Osteoblast (primary cell): ENCODE results near the gene TCERG1L. TPM values are rescaled to one million over a fixed set of nuclear protein-coding genes. Genes with fewer than 3 reads are reported as not detected.
A peak's percentile ranks its signal among the peaks of the same experiment; 100 is the strongest.

Experiments
- DNase-seq: peaks from one replicate; pipeline ENCODE4 v3.0.0; 2011; ENCODE audit warnings: low spot score, mixed read lengths; ENCODE audit not compliant: insufficient read length; ENCODE audit errors: missing footprints
- H2AFZ ChIP-seq: 2 replicates; pipeline ENCODE4 v1.6.0; 2011; ENCODE audit warnings: mild to moderate bottlenecking, low read length
- H3K27ac ChIP-seq: 2 replicates; pipeline ENCODE4 v1.5.1; 2011; ENCODE audit warnings: mild to moderate bottlenecking, low read depth, low read length, moderate library complexity
- H3K27me3 ChIP-seq: 2 replicates; pipeline ENCODE4 v1.6.0; 2012; ENCODE audit warnings: mild to moderate bottlenecking, control low read depth, inconsistent platforms, low read length, moderate library complexity; ENCODE audit not compliant: insufficient read depth
- H3K36me3 ChIP-seq: 2 replicates; pipeline ENCODE4 v1.5.1; 2011; ENCODE audit warnings: mild to moderate bottlenecking, low read length, control low read depth, moderate library complexity; ENCODE audit not compliant: insufficient read depth
- H3K4me1 ChIP-seq: 2 replicates; pipeline ENCODE4 v1.5.1; 2011; ENCODE audit warnings: mild to moderate bottlenecking, low read length, control low read depth, moderate library complexity; ENCODE audit not compliant: insufficient read depth
- H3K4me2 ChIP-seq: 2 replicates; pipeline ENCODE4 v1.6.0; 2011; ENCODE audit warnings: mild to moderate bottlenecking, low read length; ENCODE audit not compliant: insufficient read depth
- H3K4me3 ChIP-seq: fragments of 200-600 bp; sonication (generic); 3 replicates; pipeline ENCODE4 v1.5.1; 2012; ENCODE audit warnings: mild to moderate bottlenecking, low read length, inconsistent platforms; ENCODE audit not compliant: insufficient read depth
- H3K79me2 ChIP-seq: 2 replicates; pipeline ENCODE4 v1.6.0; 2012; ENCODE audit warnings: mild to moderate bottlenecking, low read length, control low read depth, inconsistent platforms; ENCODE audit not compliant: insufficient read depth
- H3K9me3 ChIP-seq: 2 replicates; pipeline ENCODE4 v1.5.1; 2011; ENCODE audit warnings: low read depth, low read length, control low read depth
- H4K20me1 ChIP-seq: 2 replicates; pipeline ENCODE4 v1.6.0; 2012; ENCODE audit warnings: mild to moderate bottlenecking, low read length, control low read depth; ENCODE audit not compliant: insufficient read depth
- CTCF ChIP-seq: IDR thresholded peaks from 2 replicates; pipeline ENCODE4 v1.5.1; 2011; ENCODE audit warnings: mild to moderate bottlenecking, low read depth, low read length, moderate library complexity; ENCODE audit errors: extremely low read depth
- total RNA-seq: library from RNA; depleted of rRNA; stranded (reverse); fragments of >200 nt; gene quantifications from 2 replicates; pipeline ENCODE4 v1.2.3, GENCODE V29; 2012

Gene TCERG1L
- total RNA-seq, 1 donor, result under 0.01 TPM

DNA sequence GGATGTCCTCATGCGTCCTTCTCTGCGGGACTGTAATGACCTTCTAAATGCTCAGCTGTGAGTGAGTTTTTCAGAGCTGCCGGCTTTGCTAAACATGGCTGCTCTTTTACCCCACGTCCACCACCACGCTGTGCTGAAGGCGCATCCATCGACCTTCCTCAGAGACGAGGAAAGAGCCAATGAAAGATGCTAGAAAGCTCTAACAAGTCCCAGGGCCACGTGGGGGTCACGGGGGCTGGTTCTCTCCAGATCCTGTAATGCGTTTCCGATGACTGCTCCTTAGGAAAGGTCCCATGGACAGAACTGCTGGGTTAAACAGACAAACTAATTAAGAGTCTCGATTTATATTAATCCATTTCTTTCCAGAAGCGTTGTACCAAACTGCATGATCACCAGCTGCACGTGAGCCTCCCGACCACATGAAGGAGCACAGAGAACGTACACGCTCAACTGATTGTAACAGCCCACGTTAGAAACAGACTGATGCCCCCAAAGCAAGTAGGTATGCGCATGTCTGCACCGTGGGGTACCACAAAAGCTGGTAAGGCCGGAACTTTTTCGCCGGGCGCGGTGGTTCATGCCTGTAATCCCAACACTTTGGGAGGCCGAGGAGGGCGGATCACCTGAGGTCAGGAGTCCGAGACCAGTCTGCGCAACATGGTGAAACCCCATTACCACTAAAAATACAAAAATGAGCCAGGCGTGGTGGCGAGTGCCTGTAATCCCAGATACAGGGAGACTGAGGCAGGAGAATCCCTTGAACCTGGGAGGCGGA is 109.6 kb downstream of the TCERG1L start:
- DNase-seq, result peak; percentile 52
- Histone ChIP-seq H3K36me3 (no peaks in the 10 kb centered on the region), H3K4me2 (no peak overlapping the region), H3K27ac (no peak overlapping the region), H3K4me1 (no peaks in the 10 kb centered on the region), H3K79me2 (no peaks in the 10 kb centered on the region), H3K9me3 (no peaks in the 10 kb centered on the region), H3K27me3 (no peaks in the 10 kb centered on the region), H4K20me1 (no peaks in the 10 kb centered on the region), H2AFZ (no peak overlapping the region), H3K4me3 (no peak overlapping the region)
- TF ChIP-seq CTCF, result no peak

GRCh38 chr10:131200856-131201470 is 110.6 kb downstream of the TCERG1L start:
- no peak overlapping the region for H3K4me2 ChIP-seq
- H3K79me2 ChIP-seq, result no peaks in the 10 kb centered on the region
- no peak for TF ChIP-seq CTCF
- H3K9me3 ChIP-seq, result no peaks in the 10 kb centered on the region
- H3K27me3 ChIP-seq, result no peaks in the 10 kb centered on the region
- no peak overlapping the region for H2AFZ ChIP-seq
- DNase-seq, result no peak
- no peak overlapping the region for H3K4me3 ChIP-seq
- H4K20me1 ChIP-seq, result no peaks in the 10 kb centered on the region
- H3K4me1 ChIP-seq, result no peaks in the 10 kb centered on the region
- H3K27ac ChIP-seq, result no peak overlapping the region
- H3K36me3 ChIP-seq, result no peaks in the 10 kb centered on the region

DNA sequence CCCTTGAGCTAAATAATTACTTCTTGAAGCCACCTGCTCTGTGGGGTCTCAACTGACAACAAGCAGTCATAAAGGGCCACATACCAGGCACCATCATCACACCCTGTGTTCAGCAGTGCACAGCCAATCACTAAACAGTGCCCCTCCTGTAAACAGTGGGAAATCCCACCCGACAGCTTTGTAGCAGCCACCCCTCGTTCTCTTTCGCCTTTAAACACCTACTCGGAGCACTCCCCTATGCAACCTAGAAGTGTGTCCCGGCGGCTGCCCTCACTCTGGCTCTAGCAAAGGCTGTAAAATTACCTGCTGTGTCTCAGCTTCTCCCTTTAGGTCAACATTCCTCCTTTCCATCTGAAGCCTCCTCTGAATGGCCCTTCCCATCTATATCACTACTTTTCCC is 111.9 kb downstream of the TCERG1L start:
- H3K27ac ChIP-seq, result no peak overlapping the region
- H3K9me3 ChIP-seq, result no peaks in the 10 kb centered on the region
- no peaks in the 10 kb centered on the region for H3K36me3 ChIP-seq
- H3K4me2 ChIP-seq, result no peak overlapping the region
- H3K27me3 ChIP-seq, result no peaks in the 10 kb centered on the region
- no peak for TF ChIP-seq CTCF
- H2AFZ ChIP-seq, result no peak overlapping the region
- no peaks in the 10 kb centered on the region for H3K4me1 ChIP-seq
- H4K20me1 ChIP-seq, result no peaks in the 10 kb centered on the region
- no peaks in the 10 kb centered on the region for H3K79me2 ChIP-seq
- no peak for DNase-seq
- H3K4me3 ChIP-seq, result no peak overlapping the region

- Histone ChIP-seq H2AFZ (no peak overlapping the region), H3K79me2 (no peaks in the 10 kb centered on the region), H3K4me3 (no peak overlapping the region), H3K9me3 (no peaks in the 10 kb centered on the region), H3K36me3 (no peaks in the 10 kb centered on the region), H3K27me3 (no peaks in the 10 kb centered on the region), H3K4me2 (no peak overlapping the region), H3K4me1 (no peaks in the 10 kb centered on the region), H3K27ac (no peak overlapping the region), H4K20me1 (no peaks in the 10 kb centered on the region)
- no peak for DNase-seq
- TF ChIP-seq CTCF, result no peak
These were observed 112.7 kb downstream of the TCERG1L start for GRCh38 chr10:131198843-131199242.
